Suprapubic skin (tissue), 4 donors: ENCODE data around the gene PITPNM2. TPM values are rescaled to one million over a fixed set of nuclear protein-coding genes. Genes with fewer than 3 reads are reported as not detected.

Experiments used
- DNase-seq, 2 donors: peaks; one replicate each; pipeline ENCODE4 v3.0.0-alpha.2; 2019; ENCODE audit warnings: low spot score in 2 of 2
- H3K27ac ChIP-seq: fragments of 200-600 bp; sonication (generic); one replicate; pipeline ENCODE4 v1.5.1; 2019
- H3K27me3 ChIP-seq: fragments of 200-600 bp; sonication (generic); one replicate; pipeline ENCODE4 v1.5.1; 2019
- H3K36me3 ChIP-seq: fragments of 200-600 bp; sonication (generic); one replicate; pipeline ENCODE4 v1.5.1; 2019
- H3K4me1 ChIP-seq: fragments of 200-600 bp; sonication (generic); one replicate; pipeline ENCODE4 v1.5.1; 2019
- H3K4me3 ChIP-seq: fragments of 200-600 bp; sonication (generic); one replicate; pipeline ENCODE4 v1.5.1; 2019; ENCODE audit warnings: mild to moderate bottlenecking
- H3K9me3 ChIP-seq: fragments of 200-600 bp; sonication (generic); one replicate; pipeline ENCODE4 v1.5.1; 2019
- EP300 ChIP-seq: sonication (generic); formaldehyde crosslinking; IDR thresholded peaks from one replicate; pipeline ENCODE4 v1.6.1; 2017; ENCODE audit warnings: antibody characterized with exemption
- POLR2A ChIP-seq, 2 donors: fragments of 450-650 bp; IDR thresholded peaks; one replicate each; pipeline ENCODE4 v1.6.1; 2017; ENCODE audit warnings: antibody characterized with exemption in 2 of 2, mild to moderate bottlenecking in 2 of 2, moderate library complexity in 2 of 2
- POLR2AphosphoS5 ChIP-seq, 3 donors: sonication (generic); formaldehyde crosslinking; IDR thresholded peaks; one replicate each; pipeline ENCODE4 v1.6.1; 2017; ENCODE audit warnings: antibody characterized with exemption in 3 of 3
- WGBS: methylation state at CpG from one replicate; pipeline ENCODE4 v1.1.5; 2018; 5-methylcytosine and 5-hydroxymethylcytosine counted together
- total RNA-seq, 4 donors: library from RNA; depleted of rRNA; stranded (reverse); fragments of >200 nt; gene quantifications; one replicate each; pipeline ENCODE4 v1.1.0, GENCODE V29; 2016
- TF ChIP-seq, protein P1 (sequence below), 2 donors: fragments of 200-600 bp in 1 of 2; fragments of 450-650 bp in 1 of 2; sonication (generic) in 1 of 2; IDR thresholded peaks; one replicate each; pipeline ENCODE4 v1.5.1; 2016 to 2019; ENCODE audit warnings: antibody characterized with exemption in 2 of 2, mild to moderate bottlenecking in 1 of 2, moderate library complexity in 1 of 2

PITPNM2 gene
- total RNA-seq = 10 to 100 TPM in 1 of 4 donors, 1 to 10 TPM in 3; 5.9 to 11.8 (median 6.9) TPM

DNA sequence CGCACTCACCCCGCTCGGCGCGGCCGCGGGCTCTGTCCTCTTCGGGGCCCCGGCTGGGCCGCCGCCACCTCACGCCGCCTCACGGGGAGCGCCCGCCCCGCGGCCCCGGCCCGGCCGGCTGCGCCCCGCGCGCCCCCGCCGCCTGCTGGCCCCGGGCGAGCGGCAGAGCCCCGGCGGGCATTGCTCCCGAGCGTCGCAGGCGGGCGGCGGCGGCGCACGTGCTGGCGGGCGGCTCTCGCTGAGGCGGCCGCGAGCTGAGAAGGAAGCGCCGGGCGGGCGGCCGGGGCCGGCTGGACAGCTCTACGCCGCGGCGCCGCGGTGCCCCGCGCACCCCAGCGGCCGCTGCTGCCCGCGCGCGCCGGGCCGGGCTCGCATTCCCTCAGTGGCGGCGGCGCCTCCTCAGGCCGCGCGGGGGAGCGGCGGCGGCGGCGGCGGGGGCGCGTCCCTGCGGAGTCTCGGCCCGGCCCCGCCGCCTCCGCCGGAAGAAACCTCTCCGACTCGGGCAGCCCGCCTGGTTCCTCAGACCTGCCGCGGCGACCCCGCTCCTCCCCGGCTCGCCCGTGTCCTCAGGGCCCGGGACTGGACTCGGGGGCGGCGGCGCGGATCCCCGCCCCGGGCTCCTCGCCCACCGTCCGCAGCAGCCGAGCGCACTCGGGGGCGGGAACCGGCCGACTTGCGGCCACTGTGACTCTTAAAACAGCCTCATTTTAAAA lies at the start of gene PITPNM2:
Gene PITPNM2, minus strand, starts transcription at position 347 of the 713 bp plus-strand sequence. CDS start 116,500 bp downstream, outside the sequence.
- no peaks in the 10 kb centered on the region for H3K27me3 ChIP-seq
- peak within 1 kb of the TSS; percentile 79 for H3K4me3 ChIP-seq
- WGBS = 1% methylated on average over 14 of the region's 119 CpGs
- H3K9me3 ChIP-seq = no peaks in the 10 kb centered on the region
- TF ChIP-seq, protein P1, sequence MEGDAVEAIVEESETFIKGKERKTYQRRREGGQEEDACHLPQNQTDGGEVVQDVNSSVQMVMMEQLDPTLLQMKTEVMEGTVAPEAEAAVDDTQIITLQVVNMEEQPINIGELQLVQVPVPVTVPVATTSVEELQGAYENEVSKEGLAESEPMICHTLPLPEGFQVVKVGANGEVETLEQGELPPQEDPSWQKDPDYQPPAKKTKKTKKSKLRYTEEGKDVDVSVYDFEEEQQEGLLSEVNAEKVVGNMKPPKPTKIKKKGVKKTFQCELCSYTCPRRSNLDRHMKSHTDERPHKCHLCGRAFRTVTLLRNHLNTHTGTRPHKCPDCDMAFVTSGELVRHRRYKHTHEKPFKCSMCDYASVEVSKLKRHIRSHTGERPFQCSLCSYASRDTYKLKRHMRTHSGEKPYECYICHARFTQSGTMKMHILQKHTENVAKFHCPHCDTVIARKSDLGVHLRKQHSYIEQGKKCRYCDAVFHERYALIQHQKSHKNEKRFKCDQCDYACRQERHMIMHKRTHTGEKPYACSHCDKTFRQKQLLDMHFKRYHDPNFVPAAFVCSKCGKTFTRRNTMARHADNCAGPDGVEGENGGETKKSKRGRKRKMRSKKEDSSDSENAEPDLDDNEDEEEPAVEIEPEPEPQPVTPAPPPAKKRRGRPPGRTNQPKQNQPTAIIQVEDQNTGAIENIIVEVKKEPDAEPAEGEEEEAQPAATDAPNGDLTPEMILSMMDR (IDR thresholded peaks at IDR 0.05) = peak in 1 of 2 donors; percentile 28
- TF ChIP-seq POLR2AphosphoS5 (IDR thresholded peaks at IDR 0.05) = no peak
- DNase-seq = peak in 1 of 2 donors; percentile 71
- peaks cover 29% of the 10 kb centered on the region for H3K4me1 ChIP-seq
- no peaks in the 10 kb centered on the region for H3K36me3 ChIP-seq
- H3K27ac ChIP-seq = peak within 1 kb of the TSS; percentile 76

DNA sequence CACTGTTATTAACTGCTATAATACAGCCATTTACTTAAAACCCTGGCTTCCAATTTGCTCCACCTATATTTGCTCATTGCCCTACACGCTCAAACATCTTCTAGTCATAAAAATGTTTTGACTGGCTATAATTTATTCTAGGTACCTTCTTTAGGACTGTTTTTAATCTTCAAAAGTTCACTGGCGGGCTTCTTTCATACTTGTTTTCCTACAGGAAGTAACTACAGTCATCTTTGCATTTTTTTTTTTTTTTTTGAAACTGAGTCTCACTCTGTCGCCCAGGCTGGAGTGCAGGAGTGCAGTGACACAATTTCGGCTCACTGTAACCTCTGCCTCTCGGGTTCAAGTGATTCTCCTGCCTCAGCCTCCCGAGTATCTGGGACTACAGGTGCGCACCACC lies 49.5 kb upstream of the PITPNM2 start:
- 82% methylated on average over 7 of the region's 7 CpGs for WGBS
- Histone ChIP-seq H3K27ac (no peak overlapping the region), H3K4me3 (no peak overlapping the region), H3K27me3 (no peaks in the 10 kb centered on the region), H3K9me3 (no peaks in the 10 kb centered on the region), H3K36me3 (peaks cover 20% of the 10 kb centered on the region), H3K4me1 (no peaks in the 10 kb centered on the region)
- no peak for TF ChIP-seq POLR2AphosphoS5 (IDR thresholded peaks at IDR 0.05)
- TF ChIP-seq, protein P1 (IDR thresholded peaks at IDR 0.05) = no peak
- TF ChIP-seq EP300 = no peak
- no peak for TF ChIP-seq POLR2A (IDR thresholded peaks at IDR 0.05)
- DNase-seq = no peak

DNA sequence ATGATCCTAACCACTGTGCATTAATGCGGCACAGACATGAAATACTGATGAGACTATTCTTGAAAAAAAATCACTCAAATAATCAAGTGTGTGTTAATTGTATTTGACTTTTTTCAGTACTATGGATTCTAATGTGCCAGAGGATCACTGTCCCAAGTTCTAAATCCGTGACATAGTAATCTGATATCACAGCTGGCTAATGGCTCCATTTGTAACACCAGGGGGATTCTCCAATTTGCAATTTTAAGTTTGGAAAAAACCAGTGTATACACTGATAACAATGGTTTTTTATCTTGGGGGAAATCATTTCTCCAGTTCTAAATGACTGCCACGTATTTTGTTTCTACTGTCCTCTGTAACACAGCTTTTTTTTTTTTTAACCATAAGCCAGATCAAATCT lies 49.0 kb upstream of the PITPNM2 start:
- TF ChIP-seq, protein P1 (IDR thresholded peaks at IDR 0.05) = no peak
- TF ChIP-seq EP300 (no peak), POLR2AphosphoS5 (IDR thresholded peaks at IDR 0.05) (no peak), POLR2A (IDR thresholded peaks at IDR 0.05) (no peak)

DNA sequence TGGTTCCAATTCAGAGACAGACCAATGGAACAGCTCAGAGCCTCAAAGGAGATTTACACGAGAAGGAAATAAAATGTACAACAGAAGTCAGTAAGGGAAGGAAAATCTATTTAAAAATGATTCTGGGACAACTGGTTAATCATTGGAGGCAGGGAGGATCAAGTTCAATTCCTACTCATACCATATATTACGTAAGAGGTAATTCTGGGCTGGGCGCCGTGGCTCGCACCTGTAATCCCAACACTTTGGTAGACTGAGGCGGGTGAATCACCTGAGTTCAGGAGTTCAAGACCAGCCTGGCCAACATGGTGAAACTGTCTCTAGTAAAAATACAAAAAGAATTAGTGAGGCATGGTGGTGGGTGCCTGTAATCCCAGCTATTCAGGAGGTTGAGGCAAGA lies 36.7 kb upstream of the PITPNM2 start:
- WGBS = 95% methylated on average over 6 of the region's 6 CpGs
- Histone ChIP-seq H3K9me3 (no peaks in the 10 kb centered on the region), H3K27ac (no peak overlapping the region), H3K4me1 (no peaks in the 10 kb centered on the region), H3K27me3 (no peaks in the 10 kb centered on the region), H3K4me3 (no peak overlapping the region), H3K36me3 (peaks cover 22% of the 10 kb centered on the region)
- DNase-seq = no peak
- TF ChIP-seq POLR2AphosphoS5 (IDR thresholded peaks at IDR 0.05) = no peak
- TF ChIP-seq, protein P1 (IDR thresholded peaks at IDR 0.05) = no peak
- TF ChIP-seq EP300 = no peak
- no peak for TF ChIP-seq POLR2A (IDR thresholded peaks at IDR 0.05)

More for the DNA sequence above, 49.0 kb upstream of the PITPNM2 start:
- Histone ChIP-seq H3K27me3 (no peaks in the 10 kb centered on the region), H3K27ac (no peak overlapping the region), H3K36me3 (peaks cover 24% of the 10 kb centered on the region), H3K4me1 (no peaks in the 10 kb centered on the region), H3K9me3 (no peaks in the 10 kb centered on the region), H3K4me3 (no peak overlapping the region)
- DNase-seq = no peak
- 85% methylated on average over 3 of the region's 3 CpGs for WGBS

DNA sequence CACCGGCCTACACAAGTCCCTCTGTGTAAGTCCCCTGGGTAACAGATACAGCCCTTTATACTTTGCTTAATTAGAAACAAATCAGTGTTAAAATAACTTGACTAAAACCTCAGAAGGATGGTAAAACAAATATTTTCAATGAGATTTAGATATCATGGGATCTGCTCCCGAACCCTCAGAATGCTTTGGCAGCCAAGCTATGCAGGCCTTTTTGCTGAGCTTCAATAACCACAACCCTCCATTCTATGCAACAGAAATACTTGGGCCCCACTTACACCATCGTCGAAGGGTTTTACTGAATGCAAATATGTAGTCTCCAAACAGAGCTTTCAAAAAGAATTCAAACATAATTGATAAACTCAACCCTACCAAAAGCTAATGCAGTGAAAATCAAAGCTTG lies 29.3 kb upstream of the PITPNM2 start:
- no peaks in the 10 kb centered on the region for H3K27me3 ChIP-seq
- TF ChIP-seq, protein P1 (IDR thresholded peaks at IDR 0.05) = no peak
- TF ChIP-seq POLR2A (IDR thresholded peaks at IDR 0.05) (no peak), POLR2AphosphoS5 (IDR thresholded peaks at IDR 0.05) (no peak), EP300 (no peak)
- no peaks in the 10 kb centered on the region for H3K9me3 ChIP-seq
- DNase-seq = no peak
- no peak overlapping the region for H3K27ac ChIP-seq
- H3K36me3 ChIP-seq = peaks cover 15% of the 10 kb centered on the region
- H3K4me3 ChIP-seq = no peak overlapping the region
- H3K4me1 ChIP-seq = no peaks in the 10 kb centered on the region
- 91% methylated on average over 4 of the region's 4 CpGs for WGBS
